GM18873 (cell line): ENCODE results near the gene KATNB1.
"Not testable (repeated sequence)": the region's sequence is repeated elsewhere in the genome, so short reads cannot be mapped to it uniquely, and the experiment has no call there.

Experiments used
- ATAC-seq: cut with Tn5 transposase; IDR thresholded peaks from one replicate; pipeline ENCODE4 v1.9.1; 2021; ENCODE audit warnings: mild to moderate bottlenecking, moderate library complexity, moderate number of reproducible peaks; ENCODE audit not compliant: unreplicated experiment, low FRiP score

Gene KATNB1

DNA sequence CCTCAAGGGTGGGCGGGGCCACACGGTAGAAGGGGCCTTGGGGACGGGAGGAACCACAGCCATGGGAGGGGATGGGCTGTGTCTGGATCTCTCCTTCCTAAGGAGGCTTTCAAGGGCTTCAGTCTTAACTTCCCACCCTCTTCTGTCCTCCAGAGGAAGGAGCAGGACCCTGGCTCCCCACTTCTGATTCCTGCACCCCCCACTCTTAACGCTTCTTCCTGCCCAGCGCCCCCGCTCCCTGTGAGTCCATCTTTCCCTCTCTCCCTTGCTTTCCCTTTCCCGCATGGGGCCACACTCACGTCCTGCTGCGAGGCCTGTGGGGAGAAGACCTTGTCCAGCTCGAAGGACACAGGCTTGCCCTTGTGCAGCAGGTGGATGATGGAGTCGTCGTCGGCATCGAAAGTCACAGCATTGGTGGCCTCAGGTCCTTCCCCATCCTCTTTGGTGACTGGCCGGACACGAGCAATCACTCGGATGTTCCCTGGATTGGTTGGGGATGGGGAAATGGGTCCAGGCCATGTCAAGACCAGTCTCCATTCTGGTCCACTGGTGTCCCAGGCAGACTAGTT is 29.7 kb downstream of the KATNB1 start:
- no peak for ATAC-seq

DNA sequence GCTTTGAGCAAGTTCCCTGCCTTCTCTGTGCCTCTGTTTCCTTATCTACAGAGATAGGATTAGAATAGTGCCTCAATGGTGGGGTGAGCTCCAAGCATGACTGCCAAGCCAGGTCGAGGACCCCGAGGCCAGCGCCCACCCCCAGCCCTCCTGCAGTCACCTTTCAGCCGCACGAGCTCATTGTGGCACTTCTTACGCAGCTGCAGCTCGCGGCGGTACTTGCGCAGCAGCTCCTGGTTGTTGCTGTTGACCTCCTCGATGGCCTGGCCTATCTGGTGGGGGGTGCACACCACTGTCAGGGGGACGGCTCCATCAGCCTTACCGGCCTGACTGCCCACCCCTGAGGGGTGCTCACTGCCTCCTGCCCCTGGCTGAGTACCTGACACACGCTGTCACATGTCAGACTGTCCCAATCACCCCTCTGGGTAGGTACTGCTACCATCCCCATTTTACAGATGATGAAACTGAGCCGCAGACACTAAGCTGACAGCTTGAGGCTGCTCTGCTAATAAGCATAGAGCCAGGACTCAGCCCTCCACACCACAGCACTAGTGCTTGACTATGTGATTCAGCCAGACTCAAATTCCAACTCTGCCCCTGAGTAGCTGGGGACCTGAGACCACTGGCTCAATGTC is 31.3 kb downstream of the KATNB1 start:
- no peak for ATAC-seq

GRCh38 chr16:57769541-57770145 is 34.1 kb downstream of the KATNB1 start:
- no peak for ATAC-seq

DNA sequence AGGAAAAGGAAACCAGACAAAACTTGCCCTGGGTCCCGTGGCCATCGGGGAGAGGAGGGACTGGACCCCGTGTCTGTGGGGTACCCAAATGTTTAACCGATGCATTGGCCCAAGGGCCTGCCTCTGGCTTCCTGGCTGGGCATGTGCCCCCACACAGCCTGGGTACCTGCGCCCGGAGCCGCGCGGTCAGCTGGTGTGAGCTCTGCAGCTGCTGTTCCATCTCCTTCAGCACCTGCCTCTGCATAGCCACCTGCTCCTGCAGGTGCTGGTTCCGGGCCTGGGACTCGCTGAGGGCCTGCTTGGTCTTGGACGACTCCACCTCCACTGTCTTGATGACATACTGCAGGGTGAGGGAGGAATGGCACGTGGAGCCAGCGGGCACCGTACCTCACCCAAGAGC is 34.8 kb downstream of the KATNB1 start:
- ATAC-seq: no peak

DNA sequence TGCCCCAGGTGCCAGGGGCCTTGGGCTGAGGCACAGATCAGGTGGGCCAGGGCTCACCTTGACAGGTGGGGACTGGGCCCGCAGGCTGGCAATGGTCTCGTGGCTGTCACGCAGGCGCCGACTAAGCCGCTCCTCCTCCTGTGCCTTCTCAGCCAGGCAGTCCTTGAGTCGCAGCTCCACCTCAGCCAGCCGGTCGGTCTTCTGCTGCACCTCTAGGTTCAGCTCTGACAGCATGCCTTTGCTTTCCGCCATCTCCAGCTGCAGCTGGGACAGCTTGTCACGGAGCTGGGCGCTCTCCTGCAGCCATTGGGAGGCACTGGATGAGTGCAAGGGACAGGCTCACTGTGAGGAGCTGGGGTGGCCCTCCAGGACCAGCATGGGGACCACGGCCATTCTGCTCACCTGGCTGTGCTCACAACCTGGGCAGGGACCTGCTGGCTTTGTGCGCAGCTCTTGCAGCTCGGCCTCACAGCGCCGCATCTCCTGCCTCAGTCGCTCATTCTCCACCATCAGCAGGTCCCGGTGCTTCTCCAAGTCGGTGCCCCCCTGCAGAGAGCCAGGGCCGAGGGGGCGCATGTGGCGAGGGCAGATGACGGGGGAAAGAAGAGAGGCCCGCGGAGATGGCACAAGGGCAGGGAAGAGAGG is 35.7 kb downstream of the KATNB1 start:
- no peak for ATAC-seq

DNA sequence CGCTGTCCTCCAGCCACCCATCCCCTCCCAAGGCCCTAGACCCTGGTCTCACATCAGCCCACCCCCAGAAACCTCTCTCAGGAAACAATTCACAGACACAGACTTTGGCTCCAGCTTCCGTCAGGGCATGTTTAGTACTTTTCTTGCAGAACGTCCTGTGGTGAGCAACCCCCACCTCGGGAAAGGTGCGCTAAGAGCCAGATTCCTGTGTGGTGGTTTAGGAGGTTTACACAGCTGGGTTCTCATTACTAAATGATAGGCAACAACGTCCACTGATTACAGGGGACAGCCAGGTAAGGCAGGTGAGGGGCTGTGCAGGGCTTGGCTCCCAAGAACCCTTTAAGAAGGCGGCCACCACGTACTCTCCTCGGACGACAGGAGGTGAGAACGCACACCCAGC is 37.4 kb downstream of the KATNB1 start:
- ATAC-seq: no peak

GRCh38 chr16:57773655-57774295 is 38.2 kb downstream of the KATNB1 start:
- no peak for ATAC-seq

GRCh38 chr16:57774705-57775285 is 39.2 kb downstream of the KATNB1 start:
- ATAC-seq: no peak

DNA sequence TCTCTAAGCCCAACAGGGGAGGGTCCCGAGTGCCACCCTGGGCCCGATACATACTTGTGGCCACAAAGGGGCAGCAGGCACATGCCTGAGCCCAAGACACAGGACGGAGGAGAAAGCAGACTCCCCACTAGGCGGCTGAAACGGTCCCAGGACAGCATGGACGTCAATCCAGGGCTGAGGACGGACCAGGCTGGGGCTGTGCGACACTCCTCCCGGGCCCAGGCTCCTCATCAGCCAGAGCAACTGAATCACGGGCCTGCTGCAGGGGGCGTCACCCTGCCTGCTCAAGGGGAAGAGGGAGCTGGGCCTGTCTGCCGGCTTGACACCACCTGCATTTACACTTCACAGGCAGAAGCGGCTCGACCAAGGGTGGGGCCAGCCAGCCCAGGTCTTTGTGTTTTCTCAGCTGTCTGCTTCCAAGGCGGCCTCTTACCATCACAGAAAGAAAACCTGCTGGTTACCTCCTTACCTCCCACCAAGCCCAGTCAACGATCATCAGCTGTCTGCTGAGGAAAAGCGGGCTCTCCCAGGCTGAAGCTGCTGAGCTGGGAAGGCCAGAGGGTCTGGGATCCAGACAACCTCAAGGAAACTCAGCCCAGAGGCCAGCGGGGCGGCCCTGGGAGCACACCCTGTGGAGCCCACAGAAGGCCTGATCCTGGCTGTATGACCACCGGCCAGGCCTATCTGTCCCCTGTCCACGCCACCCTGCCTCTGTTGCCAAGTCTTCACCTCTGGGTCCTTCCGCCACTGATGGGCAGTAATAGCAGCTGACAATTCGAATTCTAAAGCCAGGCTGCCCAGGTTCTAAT is 40.3 kb downstream of the KATNB1 start:
- ATAC-seq: no peak

DNA sequence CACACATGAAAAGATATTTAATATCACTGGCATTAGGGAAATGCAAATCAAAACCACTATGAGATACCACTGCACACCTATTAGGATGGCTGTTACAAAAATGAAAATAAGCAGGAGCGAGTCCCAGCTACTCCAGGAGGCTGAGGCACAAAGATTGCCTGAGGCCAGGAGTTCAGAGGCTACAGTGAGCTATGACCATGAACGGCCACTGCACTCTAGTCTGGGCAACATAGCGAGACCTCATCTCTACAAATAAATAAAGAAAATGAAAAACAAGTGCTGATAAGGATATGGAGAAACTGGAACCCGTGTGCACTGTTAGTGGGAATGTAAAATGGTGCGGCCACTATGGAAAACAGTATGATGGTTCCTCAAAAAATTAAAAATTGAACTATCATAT is 43.1 kb downstream of the KATNB1 start:
- no peak for ATAC-seq

GRCh38 chr16:57779836-57780235 is 44.3 kb downstream of the KATNB1 start:
- ATAC-seq: not testable (repeated sequence)

DNA sequence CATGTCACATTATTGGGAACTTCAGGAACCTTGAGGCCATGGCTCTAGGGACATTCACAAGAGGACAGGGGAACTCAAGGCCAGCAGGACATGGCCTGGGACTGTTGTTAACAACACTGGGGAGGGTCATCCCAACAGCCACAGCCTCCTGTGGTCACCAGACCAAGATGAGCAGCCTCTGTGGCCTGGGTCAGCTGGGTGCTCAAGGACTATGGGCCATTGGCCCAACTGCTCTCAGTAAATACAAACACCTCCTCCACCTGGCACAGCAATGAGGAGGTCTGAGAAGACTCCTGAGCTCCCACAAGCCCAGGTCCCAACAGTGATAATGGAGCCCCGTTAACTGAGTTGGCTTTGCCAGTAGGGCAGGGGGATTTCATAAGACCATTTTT is 45.8 kb downstream of the KATNB1 start:
- no peak for ATAC-seq

- ATAC-seq: no peak
Measured at GRCh38 chr16:57781741-57782606, 46.4 kb downstream of the KATNB1 start.

DNA sequence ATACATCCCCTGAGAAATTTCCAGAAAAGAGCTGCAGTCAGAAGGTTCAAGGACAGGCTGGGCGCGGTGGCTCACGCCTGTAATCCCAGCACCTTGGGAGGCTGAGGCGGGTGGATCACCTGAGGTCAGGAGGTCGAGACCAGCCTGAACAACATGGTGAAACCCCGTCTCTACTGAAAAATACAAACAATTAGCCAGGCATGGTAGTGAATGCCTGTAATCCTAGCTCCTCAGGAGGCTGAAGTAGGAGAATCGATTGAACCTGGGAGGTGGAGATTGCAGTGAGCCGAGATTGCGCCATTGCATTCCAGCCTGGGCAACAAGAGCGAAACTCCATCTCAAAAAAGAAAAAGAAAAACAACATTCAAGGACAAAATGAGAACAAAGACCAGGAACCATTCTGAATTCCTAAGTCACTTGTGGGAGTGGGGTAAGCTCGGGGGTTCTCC is 47.1 kb downstream of the KATNB1 start:
- not testable (repeated sequence) for ATAC-seq

- no peak for ATAC-seq
Measured at GRCh38 chr16:57783116-57783515, 47.5 kb downstream of the KATNB1 start.

DNA sequence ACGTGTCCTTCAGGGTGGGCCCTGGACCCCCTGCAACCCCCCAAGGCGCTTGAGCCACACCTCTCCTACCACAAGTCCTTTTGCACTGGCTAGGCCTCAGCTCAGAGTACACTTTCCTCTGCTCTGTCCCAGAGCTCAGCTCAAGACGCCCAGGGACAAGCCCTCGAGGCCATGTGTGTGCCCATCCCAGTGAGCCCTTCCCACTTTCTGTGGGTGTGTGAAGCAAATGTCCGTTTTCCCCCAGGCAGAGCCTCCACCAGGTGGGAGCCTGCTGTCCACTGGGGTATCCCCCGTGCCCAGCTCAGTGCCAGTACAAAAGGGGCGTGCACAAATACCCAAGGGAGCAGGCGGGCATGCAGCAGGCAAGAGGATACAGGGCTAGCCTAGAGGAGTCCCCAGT is 48.3 kb downstream of the KATNB1 start:
- ATAC-seq: no peak

DNA sequence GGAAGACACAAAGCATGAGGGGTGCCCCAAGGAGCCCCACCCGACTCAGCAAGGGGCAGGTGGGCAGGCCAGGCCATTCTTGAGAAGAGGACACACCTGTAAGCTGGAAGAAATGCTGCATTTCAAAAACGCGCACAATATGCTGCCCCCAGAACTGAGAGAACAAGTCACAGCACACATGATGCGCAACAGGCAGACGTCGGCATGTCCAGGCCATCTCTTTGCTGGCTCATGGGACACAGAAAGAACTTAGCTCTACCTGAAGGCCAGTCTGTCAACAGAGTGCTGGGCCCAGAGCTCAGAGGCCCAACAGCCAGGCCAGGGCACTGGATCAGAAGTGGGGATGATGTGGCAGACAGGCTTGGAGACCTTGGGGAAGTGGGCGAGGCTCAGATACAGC is 48.8 kb downstream of the KATNB1 start:
- ATAC-seq: no peak

GRCh38 chr16:57785385-57785784 is 49.8 kb downstream of the KATNB1 start:
- ATAC-seq: no peak

DNA sequence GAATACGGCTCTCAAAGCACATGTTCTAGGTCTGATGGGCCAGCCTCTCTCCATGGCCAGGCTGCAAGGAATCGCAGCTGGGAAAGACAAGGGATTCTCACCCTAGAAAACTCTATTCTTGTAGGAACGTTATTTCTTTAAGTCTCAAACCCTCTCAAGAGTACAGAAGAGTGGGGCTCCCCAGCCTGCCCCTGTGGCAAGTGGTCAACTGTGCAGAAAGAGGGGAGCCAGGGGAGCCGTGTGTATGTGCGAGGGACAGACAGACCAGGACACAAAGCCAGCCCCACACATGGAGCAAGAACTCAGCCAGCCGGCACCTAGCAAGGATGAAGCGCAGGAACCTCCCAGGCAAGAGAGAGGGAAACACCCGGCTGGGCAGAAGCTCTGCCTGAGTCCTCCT is 50.4 kb downstream of the KATNB1 start:
- no peak for ATAC-seq
